Karpas-422 (cell line): ENCODE results near the gene C1orf94. TPM values are rescaled to one million over a fixed set of nuclear protein-coding genes. Genes with fewer than 3 reads are reported as not detected.

Experiments
- DNase-seq: peaks from one replicate; pipeline ENCODE4 v3.0.0-alpha.2; 2015
- H2AFZ ChIP-seq: fragments of 200-600 bp; sonication (generic); 2 replicates; pipeline ENCODE4 v1.6.1; 2014; ENCODE audit warnings: antibody characterized with exemption, low read length, mixed read lengths
- H3K27ac ChIP-seq: fragments of 200-600 bp; sonication (generic); 2 replicates; pipeline ENCODE4 v1.5.1; 2014; ENCODE audit warnings: mild to moderate bottlenecking, low read length, moderate library complexity
- H3K27me3 ChIP-seq: fragments of 200-600 bp; sonication (generic); 2 replicates; pipeline ENCODE4 v1.6.1; 2014; ENCODE audit warnings: low read length, mixed read lengths
- H3K36me3 ChIP-seq: fragments of 200-600 bp; sonication (generic); 2 replicates; pipeline ENCODE4 v1.6.1; 2014; ENCODE audit warnings: low read length, mixed read lengths; ENCODE audit not compliant: insufficient read depth
- H3K4me1 ChIP-seq: fragments of 200-600 bp; sonication (generic); 2 replicates; pipeline ENCODE4 v1.6.1; 2014; ENCODE audit warnings: mild to moderate bottlenecking, low read length, mixed read lengths
- H3K4me2 ChIP-seq: fragments of 200-600 bp; sonication (generic); 2 replicates; pipeline ENCODE4 v1.6.1; 2014; ENCODE audit warnings: low read length, low read depth, mild to moderate bottlenecking; ENCODE audit not compliant: poor library complexity, severe bottlenecking
- H3K4me3 ChIP-seq: fragments of 200-600 bp; sonication (generic); 2 replicates; pipeline ENCODE4 v1.5.1; 2014; ENCODE audit warnings: mild to moderate bottlenecking, antibody characterized with exemption, low read length, mixed read lengths
- H3K79me2 ChIP-seq: fragments of 200-600 bp; sonication (generic); 2 replicates; pipeline ENCODE4 v1.6.1; 2014; ENCODE audit warnings: mild to moderate bottlenecking, low read length, mixed read lengths
- H3K9ac ChIP-seq: fragments of 200-600 bp; sonication (generic); 2 replicates; pipeline ENCODE4 v1.6.0; 2014; ENCODE audit warnings: low read length
- H3K9me2 ChIP-seq: fragments of 200-600 bp; sonication (generic), shearing (Covaris generic); replicated peaks from 2 replicates; pipeline ENCODE4 v1.6.0; 2014; ENCODE audit warnings: mild to moderate bottlenecking, low read length, moderate library complexity; ENCODE audit not compliant: insufficient read depth
- H3K9me3 ChIP-seq: fragments of 300-700, 200-600 bp; sonication (generic); 2 replicates; pipeline ENCODE4 v1.6.1; 2014; ENCODE audit warnings: low read length, mixed read lengths
- H4K20me1 ChIP-seq: fragments of 200-600 bp; sonication (generic); 2 replicates; pipeline ENCODE4 v1.6.1; 2014; ENCODE audit warnings: mild to moderate bottlenecking, antibody characterized with exemption, low read length, low read depth; ENCODE audit not compliant: insufficient read depth
- total RNA-seq: library from RNA; depleted of rRNA; stranded (reverse); fragments of >200 nt; shearing (Covaris generic); gene quantifications from 2 replicates; pipeline ENCODE4 v1.2.3, GENCODE V29; 2014; ENCODE audit warnings: low replicate concordance

C1orf94 gene
- total RNA-seq, 1 experiment from 2014 or later = not detected

GRCh38 chr1:34192621-34193020 lies 15.9 kb downstream of the C1orf94 start:
- Histone ChIP-seq H3K27ac (no peak overlapping the region), H3K9me3 (peaks cover 8% of the 10 kb centered on the region), H3K79me2 (no peaks in the 10 kb centered on the region), H3K4me2 (no peak overlapping the region), H4K20me1 (no peaks in the 10 kb centered on the region), H3K4me1 (peaks cover 31% of the 10 kb centered on the region), H3K4me3 (no peak overlapping the region), H3K9me2 (no peaks in the 10 kb centered on the region), H3K36me3 (no peaks in the 10 kb centered on the region; the same call in 1 of the 2 replicates), H3K27me3 (no peaks in the 10 kb centered on the region), H3K9ac (no peak overlapping the region), H2AFZ (no peak overlapping the region)
- DNase-seq = no peak

GRCh38 chr1:34199927-34200326 lies 23.2 kb downstream of the C1orf94 start:
- Histone ChIP-seq H3K9me2 (no peaks in the 10 kb centered on the region), H3K4me2 (no peak overlapping the region), H3K9me3 (no peaks in the 10 kb centered on the region), H3K4me3 (no peak overlapping the region), H3K27me3 (no peaks in the 10 kb centered on the region), H3K4me1 (peaks cover 22% of the 10 kb centered on the region), H2AFZ (no peak overlapping the region), H3K27ac (no peak overlapping the region), H3K79me2 (no peaks in the 10 kb centered on the region), H4K20me1 (no peaks in the 10 kb centered on the region), H3K9ac (no peak overlapping the region), H3K36me3 (no peaks in the 10 kb centered on the region)
- DNase-seq = no peak

DNA sequence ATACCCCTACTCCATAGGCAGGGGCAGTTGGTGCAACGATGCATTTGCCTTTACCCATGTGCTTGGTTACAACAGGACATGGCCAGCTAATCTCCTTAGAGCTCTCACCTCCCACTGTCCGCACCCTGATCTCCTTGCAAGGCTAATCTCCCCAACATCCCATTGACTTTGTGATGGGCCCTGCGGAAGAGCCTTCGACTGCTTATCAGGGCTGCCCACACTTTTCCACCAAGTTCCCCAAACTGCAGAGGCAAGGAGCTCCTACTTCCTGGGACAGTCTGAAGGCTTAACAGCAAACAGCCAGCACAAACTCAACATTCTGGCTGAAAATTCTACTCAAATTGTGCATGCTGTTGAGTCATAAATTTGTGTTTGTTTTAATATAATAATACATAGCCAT lies 36.0 kb downstream of the C1orf94 start:
- no peaks in the 10 kb centered on the region for H3K4me1 ChIP-seq
- H3K4me2 ChIP-seq = no peak overlapping the region
- no peaks in the 10 kb centered on the region for H3K9me3 ChIP-seq
- H3K9ac ChIP-seq = no peak overlapping the region
- H3K79me2 ChIP-seq = no peaks in the 10 kb centered on the region
- no peak overlapping the region for H3K4me3 ChIP-seq
- no peak for DNase-seq
- no peaks in the 10 kb centered on the region for H3K9me2 ChIP-seq
- no peak overlapping the region for H2AFZ ChIP-seq
- H3K36me3 ChIP-seq = no peaks in the 10 kb centered on the region
- no peaks in the 10 kb centered on the region for H3K27me3 ChIP-seq
- H3K27ac ChIP-seq = no peak overlapping the region
- no peaks in the 10 kb centered on the region for H4K20me1 ChIP-seq

- H3K4me2 ChIP-seq = no peak overlapping the region
- no peak overlapping the region for H3K4me3 ChIP-seq
- no peaks in the 10 kb centered on the region for H3K36me3 ChIP-seq
- no peaks in the 10 kb centered on the region for H4K20me1 ChIP-seq
- no peak overlapping the region for H2AFZ ChIP-seq
- H3K4me1 ChIP-seq = no peaks in the 10 kb centered on the region
- H3K27me3 ChIP-seq = no peaks in the 10 kb centered on the region
- no peak for DNase-seq
- H3K79me2 ChIP-seq = no peaks in the 10 kb centered on the region
- no peak overlapping the region for H3K9ac ChIP-seq
- no peaks in the 10 kb centered on the region for H3K9me3 ChIP-seq
- H3K27ac ChIP-seq = no peak overlapping the region
- H3K9me2 ChIP-seq = no peaks in the 10 kb centered on the region
Observed at GRCh38 chr1:34213956-34214355, 37.2 kb downstream of the C1orf94 start.

DNA sequence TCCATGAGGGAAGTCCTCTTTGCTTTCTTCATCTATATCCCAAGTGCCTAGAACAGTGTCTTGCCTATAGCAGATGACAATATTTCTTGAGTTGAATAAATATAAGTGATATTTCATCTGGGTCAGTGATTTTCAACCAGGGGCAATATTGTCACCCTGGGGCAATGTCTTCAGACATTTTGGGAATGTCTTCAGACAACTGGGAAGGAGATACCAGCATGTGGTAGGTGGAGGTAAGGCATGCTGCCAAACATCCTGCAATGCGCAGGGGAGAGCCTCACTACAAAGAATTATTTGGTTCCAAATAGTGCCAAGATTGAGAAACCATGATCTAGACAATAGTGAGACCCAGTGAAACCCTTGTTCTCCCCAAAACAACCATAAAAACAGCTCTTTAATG lies 54.7 kb downstream of the C1orf94 start:
- no peak overlapping the region for H3K27ac ChIP-seq
- no peaks in the 10 kb centered on the region for H3K4me1 ChIP-seq
- H3K9me3 ChIP-seq = no peaks in the 10 kb centered on the region
- no peaks in the 10 kb centered on the region for H3K9me2 ChIP-seq
- DNase-seq = no peak
- no peak overlapping the region for H3K9ac ChIP-seq
- H3K27me3 ChIP-seq = 0 out of 2 replicates have a peak, but pooled peaks cover 4% of the 10 kb centered on the region
- H4K20me1 ChIP-seq = no peaks in the 10 kb centered on the region
- no peak overlapping the region for H3K4me2 ChIP-seq
- H3K4me3 ChIP-seq = no peak overlapping the region
- H2AFZ ChIP-seq = no peak overlapping the region
- no peaks in the 10 kb centered on the region for H3K36me3 ChIP-seq
- no peaks in the 10 kb centered on the region for H3K79me2 ChIP-seq

DNA sequence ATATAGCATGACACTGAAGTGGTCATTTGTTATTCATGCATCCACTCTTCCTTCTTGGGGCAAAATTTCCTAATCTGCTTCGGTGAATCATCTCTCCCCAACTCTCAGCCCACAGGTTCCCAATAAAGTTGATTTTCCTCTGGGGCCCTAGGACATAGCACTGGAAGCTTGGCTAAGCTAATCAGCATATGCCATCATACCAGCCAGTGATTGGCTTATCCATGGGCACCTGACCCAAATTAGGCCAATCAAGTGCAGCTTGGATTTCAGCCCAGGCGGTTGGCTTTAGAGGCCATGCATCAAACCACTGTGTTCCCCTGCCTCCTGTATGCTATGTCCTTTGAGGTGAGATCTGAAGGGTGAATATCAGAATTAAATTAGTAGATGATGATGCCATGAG lies 58.9 kb downstream of the C1orf94 start:
- no peaks in the 10 kb centered on the region for H3K4me1 ChIP-seq
- DNase-seq = no peak
- no peak overlapping the region for H3K27ac ChIP-seq
- H3K9ac ChIP-seq = no peak overlapping the region
- H3K36me3 ChIP-seq = no peaks in the 10 kb centered on the region
- H2AFZ ChIP-seq = no peak overlapping the region
- no peaks in the 10 kb centered on the region for H3K9me3 ChIP-seq
- H3K4me3 ChIP-seq = no peak overlapping the region
- H3K79me2 ChIP-seq = no peaks in the 10 kb centered on the region
- H3K27me3 ChIP-seq = 0 out of 2 replicates have a peak, but pooled peaks cover 4% of the 10 kb centered on the region
- no peak overlapping the region for H3K4me2 ChIP-seq
- no peaks in the 10 kb centered on the region for H4K20me1 ChIP-seq
- no peaks in the 10 kb centered on the region for H3K9me2 ChIP-seq

GRCh38 chr1:34236089-34236488 lies 59.4 kb downstream of the C1orf94 start:
- Histone ChIP-seq H3K79me2 (no peaks in the 10 kb centered on the region), H3K9me3 (no peaks in the 10 kb centered on the region), H4K20me1 (no peaks in the 10 kb centered on the region), H3K4me1 (no peaks in the 10 kb centered on the region), H3K36me3 (no peaks in the 10 kb centered on the region), H3K4me3 (no peak overlapping the region), H2AFZ (no peak overlapping the region), H3K9me2 (no peaks in the 10 kb centered on the region), H3K27me3 (0 out of 2 replicates have a peak, but pooled peaks cover 4% of the 10 kb centered on the region), H3K9ac (no peak overlapping the region), H3K4me2 (no peak overlapping the region), H3K27ac (no peak overlapping the region)
- DNase-seq = no peak

DNA sequence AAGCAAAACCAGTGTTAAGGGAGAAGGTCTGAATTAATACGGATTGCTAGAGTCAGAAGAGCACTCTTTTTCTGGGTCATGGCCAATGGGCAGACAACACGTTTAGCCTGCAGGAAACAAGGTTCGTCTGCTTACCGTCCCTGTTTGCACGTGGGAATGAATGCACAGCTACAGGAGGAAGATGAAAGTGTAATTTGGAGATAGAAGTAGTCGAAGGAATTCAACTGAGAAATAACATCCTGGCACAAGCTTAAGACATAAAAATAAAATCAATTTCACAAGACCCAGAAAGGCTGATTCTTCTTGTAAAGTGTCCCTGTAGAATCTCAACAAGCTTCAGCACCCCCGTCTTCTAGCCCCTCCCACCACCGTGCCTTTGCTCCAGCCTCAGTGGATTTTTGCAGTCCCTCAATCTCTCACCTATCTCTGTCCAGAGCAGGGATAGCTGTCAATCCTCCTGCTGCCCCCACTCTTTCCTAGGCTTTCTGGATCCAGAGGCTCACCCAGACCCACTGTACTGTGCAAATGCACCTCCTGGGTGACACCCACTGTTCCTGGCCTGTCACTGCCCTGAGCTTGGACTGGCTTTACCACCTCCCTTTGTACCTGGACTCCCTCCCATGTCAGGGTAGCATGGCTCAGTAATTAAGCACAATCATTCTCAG lies 60.6 kb downstream of the C1orf94 start:
- no peaks in the 10 kb centered on the region for H3K36me3 ChIP-seq
- H3K79me2 ChIP-seq = no peaks in the 10 kb centered on the region
- no peak overlapping the region for H3K4me3 ChIP-seq
- H3K9me3 ChIP-seq = no peaks in the 10 kb centered on the region
- H3K27me3 ChIP-seq = 0 out of 2 replicates have a peak, but pooled peaks cover 4% of the 10 kb centered on the region
- H2AFZ ChIP-seq = no peak overlapping the region
- DNase-seq = no peak
- no peak overlapping the region for H3K9ac ChIP-seq
- H3K27ac ChIP-seq = no peak overlapping the region
- no peaks in the 10 kb centered on the region for H3K9me2 ChIP-seq
- no peak overlapping the region for H3K4me2 ChIP-seq
- no peaks in the 10 kb centered on the region for H3K4me1 ChIP-seq
- H4K20me1 ChIP-seq = no peaks in the 10 kb centered on the region
